PC-9 (cell line): Measurements from ENCODE around the gene SP2. TPM values are rescaled to one million over a fixed set of nuclear protein-coding genes. Genes with fewer than 3 reads are reported as not detected.
"Not testable (repeated sequence)": the region's sequence is repeated elsewhere in the genome, so short reads cannot be mapped to it uniquely, and the experiment has no call there.

Experiments used
- BruUV-seq: library from RNA; stranded (reverse); fragments of 400-500 nt; replicated peaks from 2 replicates; lab custom pipeline; 2021; lab: Mats Ljungman, UMichigan
- CTCF ChIA-PET: fragments of 300-600 bp; sonication (Branson Sonifier 250); formaldehyde crosslinking; loops from one replicate; lab custom pipeline; 2022; ENCODE audit warnings: antibody characterized with exemption; lab: Charles Lee
- POLR2A ChIA-PET: fragments of 300-600 bp; sonication (Branson Sonifier 250); formaldehyde crosslinking; loops from one replicate; lab custom pipeline; 2022; ENCODE audit warnings: antibody characterized with exemption; ENCODE audit not compliant: unreplicated experiment; lab: Charles Lee
- DNase-seq, 2 experiments: peaks; one replicate each; pipeline versions ENCODE4 v3.0.0 to v3.0.0-alpha.2; 2015 to 2022; ENCODE audit warnings: mixed read lengths in 1 of 2
- H2AFZ ChIP-seq: fragments of 200-600 bp; sonication (generic); 2 replicates; pipeline ENCODE4 v1.8.1; 2017; ENCODE audit warnings: antibody characterized with exemption
- H3F3A ChIP-seq: fragments of 200-600 bp; sonication (generic); 2 replicates; pipeline ENCODE4 v1.8.1; 2017; ENCODE audit warnings: antibody characterized with exemption, mild to moderate bottlenecking, low read depth; ENCODE audit not compliant: insufficient read depth
- H3K27ac ChIP-seq: fragments of 200-600 bp; sonication (generic); 2 replicates; pipeline ENCODE4 v1.6.1; 2016; ENCODE audit warnings: mixed run types
- H3K27me3 ChIP-seq: fragments of 200-600 bp; sonication (generic); 2 replicates; pipeline ENCODE4 v1.6.1; 2016; ENCODE audit warnings: low read depth, mixed run types; ENCODE audit not compliant: insufficient read depth
- H3K36me3 ChIP-seq: fragments of 200-600 bp; sonication (generic); 2 replicates; pipeline ENCODE4 v1.6.1; 2016; ENCODE audit warnings: low read depth, mixed run types
- H3K4me1 ChIP-seq: fragments of 200-600 bp; sonication (generic); replicated peaks from 2 replicates; pipeline ENCODE4 v1.6.1; 2016; ENCODE audit warnings: mixed run types; ENCODE audit not compliant: insufficient read depth
- H3K4me2 ChIP-seq: fragments of 200-600 bp; sonication (generic); 2 replicates; pipeline ENCODE4 v1.6.1; 2017; ENCODE audit warnings: mixed run types
- H3K4me3 ChIP-seq: fragments of 200-600 bp; sonication (generic); 2 replicates; pipeline ENCODE4 v1.6.1; 2016; ENCODE audit warnings: mixed run types
- H3K79me2 ChIP-seq: fragments of 200-600 bp; sonication (generic); 2 replicates; pipeline ENCODE4 v1.6.1; 2017; ENCODE audit warnings: low read depth, mixed run types
- H3K9me2 ChIP-seq: fragments of 200-600 bp; sonication (generic); 2 replicates; pipeline ENCODE4 v1.8.1; 2017; ENCODE audit warnings: mild to moderate bottlenecking; ENCODE audit not compliant: insufficient read depth
- H3K9me3 ChIP-seq: fragments of 200-600 bp; sonication (generic); 2 replicates; pipeline ENCODE4 v1.8.1; 2016; ENCODE audit warnings: low read depth; ENCODE audit not compliant: insufficient read depth
- H4K20me1 ChIP-seq: fragments of 200-600 bp; sonication (generic); 2 replicates; pipeline ENCODE4 v1.8.1; 2017; ENCODE audit not compliant: insufficient read depth
- EZH2 ChIP-seq: fragments of 200-600 bp; sonication (generic); IDR thresholded peaks from 2 replicates; pipeline ENCODE4 v1.8.0; 2017; ENCODE audit warnings: antibody characterized with exemption, low read depth
- intact Hi-C: fragments of 100-400 bp; cut with micrococcal nuclease; formaldehyde crosslinking; loops from one replicate; pipeline ENCODE4 v1.10.0; 2022; ENCODE audit not compliant: unreplicated experiment
- total RNA-seq: library from RNA; stranded (reverse); gene quantifications from 2 replicates; pipeline ENCODE4 v1.2.3, GENCODE V29; 2021
- TF ChIP-seq, protein P1 (sequence below): fragments of 200-600 bp; sonication (generic); conservative IDR thresholded peaks from 2 replicates; pipeline ENCODE4 v1.6.1; 2017; ENCODE audit warnings: mixed run types, antibody characterized with exemption, mild to moderate bottlenecking, moderate library complexity

The SP2 gene
- total RNA-seq, 1 experiment from 2014 or later = 18.0 TPM

- no peak overlapping the region for H3K4me2 ChIP-seq
- TF ChIP-seq EZH2 = no peak
- TF ChIP-seq, protein P1, sequence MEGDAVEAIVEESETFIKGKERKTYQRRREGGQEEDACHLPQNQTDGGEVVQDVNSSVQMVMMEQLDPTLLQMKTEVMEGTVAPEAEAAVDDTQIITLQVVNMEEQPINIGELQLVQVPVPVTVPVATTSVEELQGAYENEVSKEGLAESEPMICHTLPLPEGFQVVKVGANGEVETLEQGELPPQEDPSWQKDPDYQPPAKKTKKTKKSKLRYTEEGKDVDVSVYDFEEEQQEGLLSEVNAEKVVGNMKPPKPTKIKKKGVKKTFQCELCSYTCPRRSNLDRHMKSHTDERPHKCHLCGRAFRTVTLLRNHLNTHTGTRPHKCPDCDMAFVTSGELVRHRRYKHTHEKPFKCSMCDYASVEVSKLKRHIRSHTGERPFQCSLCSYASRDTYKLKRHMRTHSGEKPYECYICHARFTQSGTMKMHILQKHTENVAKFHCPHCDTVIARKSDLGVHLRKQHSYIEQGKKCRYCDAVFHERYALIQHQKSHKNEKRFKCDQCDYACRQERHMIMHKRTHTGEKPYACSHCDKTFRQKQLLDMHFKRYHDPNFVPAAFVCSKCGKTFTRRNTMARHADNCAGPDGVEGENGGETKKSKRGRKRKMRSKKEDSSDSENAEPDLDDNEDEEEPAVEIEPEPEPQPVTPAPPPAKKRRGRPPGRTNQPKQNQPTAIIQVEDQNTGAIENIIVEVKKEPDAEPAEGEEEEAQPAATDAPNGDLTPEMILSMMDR = no peak
- H3K9me3 ChIP-seq = no peaks in the 10 kb centered on the region
- H3K27me3 ChIP-seq = no peaks in the 10 kb centered on the region
- DNase-seq = no peak
- 0 out of 2 replicates have a peak, but pooled peaks cover 8% of the 10 kb centered on the region for H3F3A ChIP-seq
- intact Hi-C loops = no loop called here
- BruUV-seq = no TSS peak
- CTCF ChIA-PET = no interaction called here
- H3K4me3 ChIP-seq = no peak overlapping the region
- no peaks in the 10 kb centered on the region; the same call in 1 of the 2 replicates for H4K20me1 ChIP-seq
- H3K9me2 ChIP-seq = no peaks in the 10 kb centered on the region
- H3K27ac ChIP-seq = no peak overlapping the region
- H2AFZ ChIP-seq = no peak overlapping the region
- no peaks in the 10 kb centered on the region for H3K79me2 ChIP-seq
- H3K4me1 ChIP-seq = no peaks in the 10 kb centered on the region
- no peaks in the 10 kb centered on the region for H3K36me3 ChIP-seq
- POLR2A ChIA-PET = no interaction called here
Observed at GRCh38 chr17:47918991-47919390, 23.0 kb downstream of the SP2 start.

DNA sequence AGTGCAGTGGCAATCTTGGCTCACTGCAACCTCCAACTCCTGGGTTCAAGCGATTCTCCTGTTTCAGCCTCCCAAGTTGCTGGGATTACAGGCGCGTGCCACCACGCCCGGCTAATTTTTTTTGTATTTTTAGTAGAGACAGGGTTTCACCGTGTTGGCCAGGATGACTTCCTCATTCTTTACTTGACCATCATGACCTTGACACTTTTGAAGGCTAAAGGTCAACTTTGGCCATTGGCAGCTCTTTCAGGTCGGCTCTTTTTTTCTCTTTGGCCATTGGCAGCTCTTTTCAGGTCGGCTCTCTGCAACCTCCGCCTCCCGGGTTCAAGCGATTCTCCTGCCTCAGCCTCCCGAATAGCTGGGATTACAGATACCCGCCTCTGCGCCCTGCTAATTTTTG lies 23.9 kb downstream of the SP2 start:
- H3K36me3 ChIP-seq, H3K27me3 ChIP-seq, H3K4me1 ChIP-seq, H3K79me2 ChIP-seq, H3K27ac ChIP-seq, intact Hi-C loops, H3K4me3 ChIP-seq, H3K9me3 ChIP-seq, H3K9me2 ChIP-seq, BruUV-seq, H3K4me2 ChIP-seq, H4K20me1 ChIP-seq, H2AFZ ChIP-seq, H3F3A ChIP-seq, DNase-seq: not testable (repeated sequence)
- POLR2A ChIA-PET = interaction anchor here (0.7 kb wide), 1 partner anchor 75 kb away, joined by 11 read pairs; no protein-coding TSS in a partner anchor
- CTCF ChIA-PET = interaction anchor here (0.5 to 0.6 kb wide), 2 partner anchors 21 to 86 kb away, joined by 3 to 4 read pairs; no protein-coding TSS in a partner anchor

DNA sequence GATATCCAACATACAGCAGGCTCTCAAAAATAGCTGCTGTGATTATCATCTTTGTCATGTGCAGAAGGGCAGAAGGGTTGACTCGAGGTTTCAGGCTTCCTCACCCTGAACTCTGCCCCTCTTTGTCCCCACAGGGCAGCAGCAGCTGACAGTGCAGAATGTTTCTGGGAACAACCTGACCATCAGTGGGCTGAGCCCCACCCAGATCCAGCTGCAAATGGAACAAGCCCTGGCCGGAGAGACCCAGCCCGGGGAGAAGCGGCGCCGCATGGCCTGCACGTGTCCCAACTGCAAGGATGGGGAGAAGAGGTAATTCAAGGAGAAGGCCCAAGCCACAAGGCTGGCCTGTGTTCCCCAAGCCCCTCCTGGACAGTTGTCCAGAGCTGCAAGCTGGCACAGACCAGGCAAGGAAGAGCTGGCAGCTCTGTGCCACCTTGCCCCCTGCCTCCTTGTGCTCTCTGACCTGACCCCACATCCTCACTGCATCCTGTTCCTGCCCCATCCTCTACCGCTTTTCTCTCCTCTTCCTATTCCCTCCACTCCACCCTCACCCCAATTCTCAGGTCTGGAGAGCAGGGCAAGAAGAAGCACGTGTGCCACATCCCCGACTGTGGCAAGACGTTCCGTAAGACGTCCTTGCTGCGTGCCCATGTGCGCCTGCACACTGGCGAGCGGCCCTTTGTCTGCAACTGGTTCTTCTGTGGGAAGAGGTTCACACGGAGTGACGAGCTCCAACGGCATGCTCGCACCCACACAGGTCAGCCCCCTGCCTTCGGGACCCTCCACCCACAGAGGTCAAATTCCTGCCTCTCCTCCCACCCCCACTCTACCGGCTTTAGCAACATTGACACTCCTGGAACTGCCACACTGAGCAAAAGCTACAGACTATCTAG lies 29.0 kb downstream of the SP2 start:
- no peaks in the 10 kb centered on the region for H3K36me3 ChIP-seq
- intact Hi-C loops = no loop called here
- H3K27ac ChIP-seq = no peak overlapping the region
- no peak overlapping the region for H2AFZ ChIP-seq
- no peaks in the 10 kb centered on the region; the same call in 1 of the 2 replicates for H4K20me1 ChIP-seq
- no peaks in the 10 kb centered on the region for H3K27me3 ChIP-seq
- H3K4me2 ChIP-seq = no peak overlapping the region
- no peaks in the 10 kb centered on the region for H3K79me2 ChIP-seq
- BruUV-seq = no TSS peak
- H3K4me1 ChIP-seq = no peaks in the 10 kb centered on the region
- no peaks in the 10 kb centered on the region for H3K9me3 ChIP-seq
- H3K4me3 ChIP-seq = no peak overlapping the region
- ChIA-PET POLR2A (no interaction called here), CTCF (interaction anchor here (0.6 kb wide), 1 partner anchor 14 kb away, joined by 3 read pairs; no protein-coding TSS in a partner anchor)
- TF ChIP-seq, protein P1 = no peak
- no peak for TF ChIP-seq EZH2
- DNase-seq = no peak
- peaks cover under 1% of the 10 kb centered on the region for H3F3A ChIP-seq
- no peaks in the 10 kb centered on the region for H3K9me2 ChIP-seq
